Fibroblast of pulmonary artery (primary cell): Measurements from ENCODE around the gene GNG12.
A peak's percentile ranks its signal among the peaks of the same experiment; 100 is the strongest.

ENCODE experiments used
- DNase-seq: peaks from one replicate; pipeline ENCODE4 v3.0.0-alpha.2; 2010; ENCODE audit warnings: low read depth
- H3K4me3 ChIP-seq: replicated peaks from 2 replicates; pipeline ENCODE4 v1.5.1; 2011; ENCODE audit warnings: low read depth, mild to moderate bottlenecking, control low read depth, low read length, moderate library complexity
- CTCF ChIP-seq: IDR thresholded peaks from 2 replicates; pipeline ENCODE4 v1.5.1; 2011; ENCODE audit warnings: mild to moderate bottlenecking, control low read depth, low read length, inconsistent platforms; ENCODE audit errors: missing control alignments

The GNG12 gene

GRCh38 chr1:67724928-67725560, 108.2 kb downstream of the GNG12 start:
- H3K4me3 ChIP-seq, result no peak overlapping the region
- DNase-seq, result peak; percentile 95
- TF ChIP-seq CTCF, result no peak

GRCh38 chr1:67723620-67724019, 109.6 kb downstream of the GNG12 start:
- no peak for TF ChIP-seq CTCF
- DNase-seq, result peak; percentile 59
- peak overlapping the region; percentile 6 for H3K4me3 ChIP-seq

GRCh38 chr1:67723126-67723525, 110.1 kb downstream of the GNG12 start:
- DNase-seq, result no peak
- TF ChIP-seq CTCF, result no peak
- no peak overlapping the region for H3K4me3 ChIP-seq

- peak; percentile 44 for DNase-seq
- TF ChIP-seq CTCF, result no peak
- no peak overlapping the region for H3K4me3 ChIP-seq
Measured at GRCh38 chr1:67722292-67722944, 110.8 kb downstream of the GNG12 start.

- H3K4me3 ChIP-seq, result no peak overlapping the region
- TF ChIP-seq CTCF, result no peak
- DNase-seq, result no peak
Measured at GRCh38 chr1:67721650-67722291, 111.5 kb downstream of the GNG12 start.

GRCh38 chr1:67721112-67721511, 112.2 kb downstream of the GNG12 start:
- TF ChIP-seq CTCF, result no peak
- DNase-seq, result no peak
- no peak overlapping the region for H3K4me3 ChIP-seq
